GM18511 (cell line): ENCODE results near the gene HAGHL.

Experiments used
- ATAC-seq: cut with Tn5 transposase; IDR thresholded peaks from one replicate; pipeline ENCODE4 v1.9.1; 2021; ENCODE audit warnings: mild to moderate bottlenecking, moderate library complexity; ENCODE audit not compliant: unreplicated experiment

Gene HAGHL

GRCh38 chr16:720990-721764 is 5.7 kb upstream of the HAGHL start, which contains the start of gene ANTKMT:
ANTKMT (plus strand) TSS chr16:721146; CDS start chr16:721275, 129 bp downstream.
- peak; percentile 73 for ATAC-seq

DNA sequence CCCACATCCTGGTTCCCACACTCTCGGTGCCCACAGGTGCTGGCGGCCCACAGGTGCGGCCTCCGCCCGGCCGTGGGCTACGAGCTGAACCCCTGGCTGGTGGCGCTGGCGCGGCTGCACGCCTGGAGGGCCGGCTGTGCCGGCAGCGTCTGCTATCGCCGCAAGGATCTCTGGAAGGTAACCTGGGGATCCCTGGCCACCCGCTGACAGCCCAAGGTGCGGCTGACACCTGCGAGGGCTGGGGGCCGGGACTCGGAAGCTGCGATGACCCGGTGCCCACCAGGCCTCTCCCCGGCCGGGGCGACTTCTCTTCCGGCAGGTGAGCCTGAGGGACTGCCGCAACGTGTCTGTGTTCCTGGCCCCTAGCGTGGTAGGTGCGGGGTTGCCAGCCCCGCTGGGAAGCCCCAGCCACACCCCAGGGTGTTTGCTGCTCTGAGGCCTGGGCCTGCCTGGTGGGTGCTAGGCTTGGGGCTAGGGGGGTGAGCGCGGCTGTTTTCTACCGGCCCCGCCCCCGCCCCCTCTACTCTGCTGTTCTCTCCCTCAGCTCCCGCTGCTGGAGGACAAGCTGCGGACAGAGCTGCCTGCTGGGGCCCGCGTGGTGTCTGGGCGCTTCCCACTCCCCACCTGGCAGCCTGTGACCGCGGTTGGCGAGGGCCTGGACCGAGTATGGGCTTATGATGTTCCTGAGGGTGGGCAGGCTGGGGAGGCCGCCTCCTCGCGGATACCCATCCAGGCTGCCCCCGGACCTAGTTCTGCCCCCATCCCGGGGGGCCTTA is 5.0 kb upstream of the HAGHL start:
- ATAC-seq: no peak

DNA sequence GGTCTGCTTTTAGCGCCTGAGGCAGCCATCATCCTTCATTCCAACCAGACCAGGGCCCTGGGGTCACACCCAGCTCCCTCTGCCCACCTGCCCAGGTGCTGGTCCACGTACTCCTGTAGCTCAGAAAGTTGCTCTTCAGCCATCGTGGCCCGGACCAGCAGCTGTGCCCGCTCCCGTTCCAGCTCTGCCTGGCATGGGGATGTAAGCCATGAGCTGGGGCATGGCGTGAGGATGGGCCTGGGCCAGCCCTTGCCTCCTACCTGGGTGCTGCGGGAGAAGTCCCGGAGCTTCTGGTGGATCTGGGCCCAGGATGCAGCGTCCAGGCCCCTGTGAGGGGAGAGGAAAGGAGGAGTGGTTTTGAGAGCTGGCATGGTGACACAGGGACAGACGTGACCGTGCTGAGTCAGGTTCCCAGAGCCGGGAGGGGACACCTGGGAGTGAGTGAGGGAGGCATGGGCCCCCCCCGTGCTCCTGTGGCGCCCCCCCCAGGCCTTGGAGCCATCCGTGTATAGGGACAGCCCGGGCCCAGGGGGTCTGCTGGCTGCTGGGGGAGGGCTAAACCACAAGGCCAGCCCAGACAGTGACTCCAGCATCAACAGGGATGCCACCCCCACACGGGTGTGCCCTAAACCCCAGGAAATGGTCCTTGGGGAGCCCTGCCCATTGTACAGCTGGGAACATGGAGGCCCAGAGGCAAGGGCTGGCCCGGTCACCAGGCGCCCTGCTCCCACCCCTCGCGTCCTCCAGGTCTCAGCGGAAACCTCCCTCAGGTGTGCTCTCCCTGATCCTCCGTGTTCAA is 3.9 kb upstream of the HAGHL start:
- ATAC-seq: no peak

GRCh38 chr16:723695-724094 is 3.2 kb upstream of the HAGHL start:
- ATAC-seq: no peak

DNA sequence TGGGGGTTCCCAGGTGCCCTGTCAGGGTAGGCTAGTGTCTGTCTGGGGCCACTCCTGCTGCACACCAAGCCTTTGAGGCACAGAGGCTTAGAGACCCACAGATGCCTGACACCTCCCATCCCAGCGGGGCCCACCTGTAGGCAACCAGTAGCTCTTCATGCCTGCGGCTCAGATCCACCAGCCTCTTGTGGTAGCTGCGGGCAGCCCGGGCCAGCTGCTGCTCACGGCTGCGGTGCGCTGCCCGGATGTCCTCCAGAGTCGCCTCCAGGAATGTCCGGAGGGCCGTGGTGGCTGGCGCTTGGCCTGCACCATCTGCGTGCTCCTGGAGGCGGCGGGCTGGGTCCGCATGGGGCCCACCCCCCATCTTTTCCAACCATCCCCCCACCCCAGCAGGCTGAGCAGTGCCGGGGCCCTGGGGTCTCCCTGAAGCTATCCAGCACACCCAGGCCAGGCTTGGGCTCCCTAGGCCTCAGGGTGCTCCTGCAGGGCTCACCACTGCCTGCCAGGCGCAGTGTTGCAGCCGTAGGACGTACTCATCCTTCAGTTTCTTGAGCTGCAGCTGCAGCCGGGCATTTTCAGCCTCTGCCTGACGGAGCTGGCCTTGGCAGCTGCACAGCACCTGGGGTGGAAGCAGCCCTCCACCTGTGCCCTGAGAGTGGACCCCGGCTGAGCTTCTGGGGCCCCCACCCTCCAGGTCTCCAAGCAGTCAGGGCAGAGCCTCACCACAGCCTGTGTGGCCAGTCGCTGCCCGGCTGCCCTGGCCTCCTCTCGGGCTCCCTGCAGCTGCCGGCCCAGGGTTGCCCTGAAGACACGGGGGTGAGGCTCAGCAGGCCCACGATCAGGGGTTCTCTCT is 2.5 kb upstream of the HAGHL start:
- no peak for ATAC-seq

GRCh38 chr16:725041-725376 is 1.9 kb upstream of the HAGHL start:
- no peak for ATAC-seq

DNA sequence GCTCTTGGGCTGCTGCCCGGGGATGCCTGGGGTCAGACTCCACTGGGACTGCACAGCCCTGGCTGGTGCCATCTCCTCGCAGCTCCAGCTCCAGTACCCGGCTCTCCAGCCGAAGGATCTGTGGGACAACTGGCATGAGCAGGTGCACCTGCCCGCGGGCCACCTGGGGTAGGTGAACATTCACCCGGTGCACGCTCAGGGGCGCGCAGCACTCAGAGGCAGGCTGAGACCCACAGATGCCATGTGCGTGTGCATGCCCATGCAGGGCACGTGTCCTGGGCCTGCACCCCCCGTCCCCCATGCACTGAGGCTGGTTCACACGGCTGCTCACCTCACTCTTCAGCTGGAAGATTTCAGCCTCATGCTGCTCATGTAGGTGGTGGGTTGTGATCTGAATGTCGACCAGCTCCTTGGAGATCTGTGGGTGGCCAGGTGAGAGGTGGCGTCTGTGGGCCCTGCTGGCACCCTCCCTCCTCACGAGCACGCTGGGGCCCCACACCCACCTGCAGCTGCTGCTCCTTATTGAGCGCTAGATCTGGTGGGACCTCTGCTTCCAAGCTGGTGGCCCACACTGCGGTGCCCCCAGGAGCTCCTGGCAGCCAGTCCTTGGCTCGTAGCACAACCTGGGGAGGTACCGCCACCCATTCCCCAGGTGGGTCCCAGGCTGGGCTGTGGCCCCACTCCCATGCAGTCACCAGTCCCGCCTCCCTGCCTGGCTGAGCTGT is 1.3 kb upstream of the HAGHL start:
- no peak for ATAC-seq

- ATAC-seq: no peak
These were observed 793 bp upstream of the HAGHL start for GRCh38 chr16:726188-726437.

DNA sequence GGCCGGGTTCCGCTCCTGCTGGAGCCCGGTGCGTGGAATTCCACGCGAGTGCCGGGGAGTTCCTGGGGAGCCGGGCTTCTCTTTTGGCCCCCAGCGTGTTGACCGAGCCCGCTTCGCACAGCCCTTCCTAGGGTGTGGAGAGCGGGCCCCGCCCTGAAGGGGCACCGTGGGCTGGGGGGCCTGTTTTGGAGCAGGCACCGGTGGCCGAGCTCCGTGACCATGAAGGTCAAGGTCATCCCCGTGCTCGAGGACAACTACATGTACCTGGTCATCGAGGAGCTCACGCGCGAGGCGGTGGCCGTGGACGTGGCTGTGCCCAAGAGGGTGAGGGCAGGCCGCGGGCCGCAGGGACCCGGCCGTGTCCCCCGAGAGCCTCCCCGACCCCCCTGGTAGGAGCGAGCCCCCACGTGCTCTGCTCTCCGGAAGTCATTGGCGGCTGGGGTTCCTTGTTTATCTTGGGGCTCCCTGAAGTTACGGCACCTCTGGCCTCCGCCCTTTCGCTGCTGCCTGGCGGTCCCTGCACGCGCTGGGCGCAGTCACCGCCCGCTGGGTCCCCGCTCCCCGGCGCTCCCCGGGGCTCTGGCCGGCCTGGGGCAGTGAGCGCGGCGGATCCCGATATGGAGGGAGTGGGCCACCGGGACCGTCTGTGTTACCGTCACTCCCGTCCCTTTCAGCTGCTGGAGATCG is 528 bp downstream of the HAGHL start:
- no peak for ATAC-seq

GRCh38 chr16:728131-728889 is 1.4 kb downstream of the HAGHL start:
- peak; percentile 43 for ATAC-seq

- no peak for ATAC-seq
These were observed 2.2 kb downstream of the HAGHL start for GRCh38 chr16:728890-729744.

- ATAC-seq: no peak
These were observed 3.1 kb downstream of the HAGHL start for GRCh38 chr16:729768-730665.

DNA sequence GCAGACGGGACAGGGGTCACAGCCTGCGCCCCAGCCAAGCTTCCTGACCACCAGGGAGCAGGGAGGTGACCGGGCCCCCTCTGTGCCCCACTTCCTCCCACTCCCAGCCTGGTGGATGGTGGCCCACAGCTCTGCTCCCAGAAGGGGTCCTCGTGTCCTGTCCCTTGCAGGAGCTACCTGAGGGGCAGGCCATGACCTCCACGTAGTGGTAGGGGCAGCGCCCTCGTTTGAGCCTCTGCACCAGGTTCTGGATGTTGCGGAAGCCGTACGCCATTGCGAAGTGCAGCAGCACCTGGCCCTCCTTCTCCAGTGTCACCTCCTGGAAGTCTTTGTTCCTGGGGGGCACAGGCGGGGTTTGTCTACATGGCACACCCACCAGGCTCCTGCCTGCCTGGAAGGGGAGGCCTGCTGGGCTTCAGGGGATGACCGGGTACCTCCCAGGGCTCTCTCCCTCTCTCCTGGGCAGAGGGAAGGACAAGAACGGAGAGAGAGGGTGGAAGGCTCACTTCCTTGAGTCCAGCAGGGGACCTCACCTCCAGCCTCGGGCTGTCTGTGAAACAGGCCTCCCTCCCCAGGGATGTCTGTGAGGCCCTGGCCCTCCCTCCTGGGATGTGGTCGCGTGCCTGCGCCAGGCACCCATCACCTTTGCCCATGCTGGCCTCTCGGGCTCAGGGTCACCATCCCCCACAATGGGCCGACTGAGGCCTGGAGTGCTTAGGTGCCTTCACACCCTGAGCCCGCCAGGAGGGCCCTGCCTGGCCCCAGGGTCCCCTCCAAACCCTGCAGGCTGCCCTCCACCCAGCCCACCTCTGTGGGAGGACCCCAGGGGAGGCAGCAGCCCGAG is 4.0 kb downstream of the HAGHL start:
- ATAC-seq: no peak

GRCh38 chr16:732332-732731 is 5.4 kb downstream of the HAGHL start:
- ATAC-seq: no peak

- no peak for ATAC-seq
These were observed 6.0 kb downstream of the HAGHL start for GRCh38 chr16:732936-733335.
